Activated naive CD4-positive, alpha-beta T cell (primary cell): ENCODE data around the gene COPZ1.
"Not testable (repeated sequence)": the region's sequence is repeated elsewhere in the genome, so short reads cannot be mapped to it uniquely, and the experiment has no call there.

Source experiments
- DNase-seq, 4 experiments: peaks; one replicate each; lab custom pipeline; 2025; lab: John Stamatoyannopoulos, UW

COPZ1 gene, protein sequence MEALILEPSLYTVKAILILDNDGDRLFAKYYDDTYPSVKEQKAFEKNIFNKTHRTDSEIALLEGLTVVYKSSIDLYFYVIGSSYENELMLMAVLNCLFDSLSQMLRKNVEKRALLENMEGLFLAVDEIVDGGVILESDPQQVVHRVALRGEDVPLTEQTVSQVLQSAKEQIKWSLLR

DNA sequence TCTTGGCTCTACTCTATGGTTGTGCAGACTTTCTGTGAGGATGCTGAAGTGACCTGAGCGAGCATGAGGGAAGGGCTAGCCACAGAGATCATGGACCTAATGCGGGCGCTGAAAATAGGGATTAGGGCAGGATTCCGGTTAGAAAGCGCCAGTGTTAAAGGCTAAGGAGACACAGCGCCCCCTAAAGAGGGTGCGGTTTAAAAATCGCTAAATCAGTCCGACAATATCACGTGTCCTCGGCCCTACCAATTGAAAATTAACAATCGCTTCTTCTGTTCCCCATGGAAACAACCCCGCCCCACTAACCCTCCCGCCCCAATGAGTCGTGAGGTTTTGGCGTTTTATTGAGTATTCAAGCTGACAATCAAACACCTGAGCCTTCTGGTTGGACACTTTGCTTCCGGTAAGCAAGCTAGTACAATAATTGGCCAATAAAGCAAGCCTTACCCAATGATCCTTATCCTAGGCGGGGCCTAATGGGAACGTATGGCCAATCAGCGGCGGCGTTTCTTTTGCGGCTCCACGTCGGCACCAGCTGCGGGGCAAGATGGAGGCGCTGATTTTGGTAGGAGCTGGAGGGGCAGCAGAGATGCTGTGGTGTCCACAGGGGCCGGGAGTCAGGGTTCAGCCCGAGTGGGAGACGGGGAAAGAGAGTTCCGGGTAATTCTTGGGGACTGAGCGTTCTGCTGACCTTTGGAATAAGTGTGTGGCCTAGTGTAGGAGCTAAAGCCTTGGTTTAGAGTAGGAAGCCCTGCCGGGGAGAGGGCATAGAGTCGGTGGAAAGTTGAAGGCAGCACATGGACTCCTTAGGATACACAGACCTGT is at the start of gene COPZ1:
Gene COPZ1 (plus strand): TSS at position 515 of the 825 bp plus-strand sequence. CDS start 33 bp downstream, at position 548.
- peak; percentile 63 to 96 (median 94) for DNase-seq

DNA sequence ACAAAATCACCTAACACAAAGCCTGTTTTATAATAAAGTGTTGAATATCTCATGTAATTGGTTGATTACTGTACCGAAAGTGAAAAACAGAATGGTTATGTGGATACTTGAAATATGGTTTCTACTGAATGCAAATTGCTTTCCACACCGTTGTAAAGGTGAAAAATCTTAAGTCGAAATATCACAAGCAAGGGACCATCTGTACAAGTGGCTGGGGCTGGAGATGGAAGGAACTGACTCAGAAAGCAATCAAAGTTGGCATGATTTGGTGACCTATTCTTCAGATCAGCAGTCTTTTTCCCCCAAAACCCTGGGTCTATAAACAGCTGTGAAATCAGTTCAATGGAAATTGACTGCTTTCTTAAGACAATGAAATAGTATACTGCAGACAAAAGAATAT is 48.6 kb upstream of the COPZ1 start:
- no peak for DNase-seq

DNA sequence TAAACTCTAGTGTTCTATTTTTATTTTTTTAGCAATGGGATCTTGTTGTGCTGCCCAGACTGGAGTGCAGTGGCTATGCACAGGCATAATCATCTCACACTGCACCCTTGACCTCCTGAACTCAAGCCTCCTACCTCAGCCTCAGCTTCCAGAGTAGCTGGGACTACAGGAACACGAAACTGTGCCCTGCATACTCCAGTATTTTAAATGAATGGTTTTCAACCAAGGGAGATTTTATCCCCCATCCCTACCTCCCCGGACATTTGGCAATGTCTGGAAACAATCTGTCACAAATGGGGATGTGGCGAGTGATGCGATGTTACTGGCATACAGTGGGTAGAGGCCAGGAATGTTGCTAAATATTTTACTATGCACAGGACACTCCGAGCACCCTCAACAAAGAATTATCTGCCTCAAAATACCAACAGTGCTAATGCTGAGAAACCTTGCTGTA is 47.1 kb upstream of the COPZ1 start:
- DNase-seq: no peak

DNA sequence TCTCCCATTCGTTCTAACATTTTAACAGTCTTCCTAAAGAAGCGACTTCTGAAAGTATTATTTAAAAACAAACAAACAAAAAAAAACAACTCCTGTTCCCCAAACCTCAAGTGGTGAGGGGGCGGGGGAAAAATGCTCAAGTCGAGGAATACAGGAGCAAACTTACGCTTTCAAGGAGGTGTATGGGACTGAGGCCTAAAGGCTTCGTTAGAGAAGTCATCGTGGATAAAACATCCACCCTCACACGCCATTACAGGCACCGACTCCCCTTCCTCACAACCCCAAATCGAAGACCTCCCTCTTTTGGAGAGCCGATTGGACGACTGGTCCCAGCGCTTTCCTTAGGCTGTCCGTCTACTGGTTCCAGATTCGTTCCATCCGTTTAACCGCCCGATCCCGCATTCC is 45.7 kb upstream of the COPZ1 start:
- no peak for DNase-seq

DNA sequence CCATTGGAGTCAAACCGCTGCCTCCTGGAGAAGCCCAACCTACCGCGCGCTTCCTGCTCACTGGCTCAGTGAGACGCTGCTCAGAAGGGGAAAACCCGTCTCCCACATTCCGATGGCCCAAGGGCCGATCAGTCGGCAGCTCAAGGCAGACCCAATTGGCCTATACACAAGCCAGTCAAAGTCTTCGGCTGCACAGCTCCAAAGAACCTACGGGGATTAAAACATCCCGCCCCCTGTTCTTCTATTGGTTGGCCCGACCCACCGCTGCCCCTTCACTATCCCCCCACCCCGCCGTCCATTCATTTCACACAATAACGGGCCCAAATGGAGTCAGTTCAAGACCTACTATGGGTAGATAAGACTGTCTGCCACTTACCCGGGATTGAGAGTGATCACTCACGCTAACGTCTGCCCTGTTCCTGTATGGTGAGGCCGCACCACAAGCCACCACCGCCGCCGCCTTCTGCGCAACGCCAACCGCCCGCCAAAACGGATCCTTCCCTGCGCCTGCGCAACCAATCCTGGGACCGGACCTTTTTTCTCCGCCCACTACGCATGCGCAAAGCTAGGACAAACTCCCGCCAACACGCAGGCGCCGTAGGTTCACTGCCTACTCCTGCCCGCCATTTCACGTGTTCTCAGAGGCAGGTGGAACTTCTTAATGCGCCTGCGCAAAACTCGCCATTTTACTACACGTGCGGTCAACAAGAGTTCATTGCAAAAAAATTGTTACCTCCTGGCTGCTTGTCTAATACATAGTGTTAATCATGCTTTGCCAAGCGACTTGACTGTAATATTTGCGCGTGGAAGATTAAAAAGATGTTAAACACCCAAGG is 45.1 kb upstream of the COPZ1 start, which contains the start of gene CBX5:
Gene CBX5 (minus strand): TSS at position 491 of the 836 bp plus-strand sequence. CDS start 22,472 bp downstream, outside the sequence.
- peak; percentile 98 to 99 (median 98) for DNase-seq

DNA sequence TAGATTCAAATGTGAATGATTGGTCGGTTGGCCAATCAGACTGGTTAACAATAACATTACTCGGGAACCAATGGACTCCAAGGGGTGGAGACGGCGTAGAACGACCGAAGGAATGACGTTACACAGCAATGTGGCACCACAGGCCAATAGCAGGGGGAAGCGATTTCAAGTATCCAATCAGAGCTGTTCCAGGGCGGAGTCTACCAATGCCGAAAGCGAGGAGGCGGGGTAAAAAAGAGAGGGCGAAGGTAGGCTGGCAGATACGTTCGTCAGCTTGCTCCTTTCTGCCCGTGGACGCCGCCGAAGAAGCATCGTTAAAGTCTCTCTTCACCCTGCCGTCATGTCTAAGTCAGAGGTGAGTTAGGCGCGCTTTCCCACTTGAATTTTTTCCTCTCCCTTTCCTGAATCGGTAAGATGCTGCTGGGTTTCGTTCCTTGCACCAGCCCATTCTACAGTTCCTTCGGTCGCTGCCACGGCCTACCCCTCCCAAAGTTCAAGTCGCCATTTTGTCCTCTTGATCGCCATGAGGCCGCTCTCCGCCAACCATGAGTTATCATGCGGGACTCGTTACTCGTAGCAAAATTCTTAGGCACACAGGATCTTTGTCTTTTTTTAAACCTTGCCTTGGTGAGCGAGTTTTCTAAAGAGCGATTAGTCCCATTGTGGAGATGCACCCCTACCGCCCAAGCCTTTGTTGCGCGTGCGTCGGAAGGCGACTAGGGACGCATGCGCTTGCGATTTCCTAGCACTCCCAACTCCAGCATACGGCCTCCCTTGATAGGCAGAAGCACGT is 44.3 kb upstream of the COPZ1 start, which contains the start of gene HNRNPA1:
Gene HNRNPA1 (plus strand): TSS at position 259 of the 793 bp plus-strand sequence. CDS start 82 bp downstream, at position 341.
- DNase-seq: peak; percentile 71 to 82 (median 77)

DNA sequence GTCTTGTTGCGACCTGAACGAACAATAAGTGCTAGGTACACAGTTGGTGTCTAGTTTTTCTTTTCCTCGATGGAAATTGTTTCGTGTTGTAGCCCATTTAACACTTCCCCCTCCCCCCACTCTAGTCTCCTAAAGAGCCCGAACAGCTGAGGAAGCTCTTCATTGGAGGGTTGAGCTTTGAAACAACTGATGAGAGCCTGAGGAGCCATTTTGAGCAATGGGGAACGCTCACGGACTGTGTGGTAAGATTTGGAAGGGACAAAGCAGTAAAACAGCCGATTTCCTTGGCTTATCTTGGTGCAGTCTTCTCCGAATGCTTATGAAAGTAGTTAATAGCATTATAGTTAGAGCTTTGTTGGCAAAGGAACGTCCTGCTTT is 43.7 kb upstream of the COPZ1 start:
- DNase-seq: not testable (repeated sequence)

DNA sequence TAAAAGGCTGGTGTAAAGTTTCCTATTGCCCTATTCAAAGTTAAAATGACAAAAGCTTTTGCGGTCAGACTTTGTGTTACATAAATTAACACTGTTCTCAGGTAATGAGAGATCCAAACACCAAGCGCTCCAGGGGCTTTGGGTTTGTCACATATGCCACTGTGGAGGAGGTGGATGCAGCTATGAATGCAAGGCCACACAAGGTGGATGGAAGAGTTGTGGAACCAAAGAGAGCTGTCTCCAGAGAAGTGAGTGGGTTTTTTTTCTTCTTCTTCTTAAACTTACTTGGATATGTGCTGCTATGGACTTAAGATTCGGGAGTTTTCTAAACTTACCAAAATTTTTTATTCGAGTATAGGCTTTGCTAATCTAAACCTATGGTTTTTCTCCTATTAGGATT is 43.2 kb upstream of the COPZ1 start:
- DNase-seq: not testable (repeated sequence)

DNA sequence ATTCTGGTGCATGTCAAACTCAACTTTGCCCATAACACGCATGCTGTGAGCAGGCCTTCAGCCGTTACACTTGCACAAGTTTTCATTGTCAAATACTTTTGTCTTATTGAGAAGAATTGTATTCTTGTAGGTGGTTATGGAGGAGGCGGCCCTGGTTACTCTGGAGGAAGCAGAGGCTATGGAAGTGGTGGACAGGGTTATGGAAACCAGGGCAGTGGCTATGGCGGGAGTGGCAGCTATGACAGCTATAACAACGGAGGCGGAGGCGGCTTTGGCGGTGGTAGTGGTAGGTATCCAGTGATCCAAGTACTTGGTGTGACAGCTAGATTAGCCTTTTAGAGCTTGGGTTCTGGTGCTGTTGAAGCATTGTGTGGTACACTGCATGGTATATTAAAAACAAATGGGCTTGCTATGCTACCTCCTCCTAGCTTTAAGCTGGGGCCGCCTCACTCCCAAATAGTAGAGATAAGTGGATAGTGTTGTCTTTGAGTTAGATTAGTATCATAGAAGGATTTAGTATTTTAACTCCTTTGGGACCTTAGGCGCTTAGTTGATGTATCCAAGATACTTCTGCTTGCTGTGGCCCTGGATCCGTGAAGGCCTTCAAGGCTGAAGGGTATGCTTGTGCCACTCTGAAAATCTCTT is 41.9 kb upstream of the COPZ1 start:
- DNase-seq: no peak

DNA sequence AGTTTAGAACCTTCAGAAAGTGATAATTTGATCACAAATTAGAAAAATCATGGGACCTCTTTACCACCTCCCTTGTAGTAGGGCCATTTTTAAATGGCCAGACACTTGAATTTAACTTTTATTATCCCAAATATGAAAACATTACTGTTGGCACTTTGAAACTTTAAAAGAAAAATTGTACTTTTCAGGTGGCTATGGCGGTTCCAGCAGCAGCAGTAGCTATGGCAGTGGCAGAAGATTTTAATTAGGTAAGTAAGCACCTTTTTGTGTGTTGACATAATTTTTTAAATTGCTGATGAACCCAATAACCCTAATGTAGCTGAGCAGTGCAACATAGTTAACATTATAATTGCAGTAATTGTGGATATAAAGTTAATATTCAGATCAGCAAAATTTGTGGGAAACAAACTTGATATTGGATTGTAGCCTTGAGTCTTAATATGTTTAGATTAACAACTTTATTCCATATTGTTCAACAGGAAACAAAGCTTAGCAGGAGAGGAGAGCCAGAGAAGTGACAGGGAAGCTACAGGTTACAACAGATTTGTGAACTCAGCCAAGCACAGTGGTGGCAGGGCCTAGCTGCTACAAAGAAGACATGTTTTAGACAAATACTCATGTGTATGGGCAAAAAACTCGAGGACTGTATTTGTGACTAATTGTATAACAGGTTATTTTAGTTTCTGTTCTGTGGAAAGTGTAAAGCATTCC is 40.7 kb upstream of the COPZ1 start:
- DNase-seq: not testable (repeated sequence)

DNA sequence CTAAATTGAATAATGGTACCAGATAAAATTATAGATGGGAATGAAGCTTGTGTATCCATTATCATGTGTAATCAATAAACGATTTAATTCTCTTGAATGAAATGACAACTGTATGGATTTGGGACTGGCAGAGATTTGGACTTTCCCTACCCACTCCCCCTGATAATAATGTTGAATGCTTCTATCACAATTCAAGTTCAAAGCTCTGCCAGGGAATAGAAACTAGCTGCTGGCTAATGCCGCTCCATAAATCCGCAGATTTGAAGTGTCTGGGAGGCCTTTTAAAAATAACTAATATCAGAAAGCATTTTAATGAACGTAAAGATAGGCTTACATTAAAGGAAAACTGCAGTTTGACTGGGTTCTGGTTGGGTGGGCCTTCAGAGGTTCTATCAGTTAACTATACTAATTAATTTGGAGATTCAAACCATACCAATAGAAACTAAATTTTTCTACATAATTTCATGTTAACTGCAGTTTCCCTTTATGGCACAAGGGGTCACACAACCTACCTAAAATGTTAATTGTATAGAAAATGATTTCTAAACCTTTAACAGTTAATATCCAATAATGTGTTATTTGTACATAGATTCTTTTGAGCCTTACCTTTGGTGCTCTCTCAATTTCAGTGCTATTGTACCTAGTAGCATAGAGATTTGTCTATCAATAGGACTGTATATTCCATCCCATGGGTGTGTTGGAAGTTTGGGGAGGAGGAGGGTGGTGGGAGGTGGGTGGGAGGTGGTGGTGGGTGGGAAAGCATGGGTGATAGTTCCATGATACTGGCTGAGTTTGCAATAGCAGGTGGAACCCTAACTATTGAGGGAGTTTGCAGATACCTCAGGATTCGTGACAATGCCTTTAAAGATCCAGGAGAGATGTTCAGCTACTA is 39.5 kb upstream of the COPZ1 start:
- DNase-seq: no peak

DNA sequence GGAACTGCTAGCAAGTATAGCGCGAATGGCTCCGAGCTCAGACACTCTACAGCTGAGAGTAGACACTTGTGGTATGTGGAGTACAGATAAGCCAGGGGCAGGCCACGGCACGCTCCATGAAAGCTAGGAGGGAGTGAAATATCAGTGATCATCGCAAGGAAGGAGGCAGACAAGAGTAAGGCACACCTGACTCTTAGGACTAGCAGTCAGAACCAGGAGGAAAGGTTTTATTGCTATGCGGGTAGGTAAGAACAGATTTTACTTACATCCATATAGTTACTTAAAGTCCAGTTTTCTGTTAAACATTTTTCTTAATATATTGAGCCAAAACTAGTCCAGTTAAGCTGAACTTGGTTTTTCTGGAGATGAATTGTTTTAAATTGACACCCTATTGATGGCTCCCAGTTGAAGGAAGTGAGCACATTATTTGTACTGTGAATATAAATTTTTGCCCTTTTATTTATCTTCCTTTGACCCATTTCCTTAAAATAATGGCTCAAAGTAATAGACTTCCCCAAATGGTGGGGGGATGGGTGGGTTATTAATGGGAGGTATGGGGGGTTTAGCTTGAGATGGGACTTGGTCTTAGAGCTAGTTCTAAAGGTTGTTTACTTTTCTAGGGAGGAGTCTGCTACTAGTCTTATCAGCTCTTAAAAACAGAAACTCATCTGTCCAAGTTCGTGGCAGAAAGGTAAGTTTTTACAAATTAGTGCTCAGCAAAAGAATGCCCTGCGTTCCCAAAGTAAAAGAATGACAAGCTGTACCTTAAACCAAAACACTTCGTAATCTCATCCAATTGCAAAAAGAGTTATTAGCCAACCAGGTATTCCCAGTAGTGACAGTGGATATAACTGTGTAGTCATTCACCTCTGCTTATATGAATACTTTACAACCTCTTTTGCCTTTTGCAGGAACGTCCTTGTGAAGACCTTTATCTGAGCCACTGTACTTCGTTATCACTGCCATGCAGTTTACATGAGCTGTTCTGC is 38.6 kb upstream of the COPZ1 start:
- DNase-seq: no peak

DNA sequence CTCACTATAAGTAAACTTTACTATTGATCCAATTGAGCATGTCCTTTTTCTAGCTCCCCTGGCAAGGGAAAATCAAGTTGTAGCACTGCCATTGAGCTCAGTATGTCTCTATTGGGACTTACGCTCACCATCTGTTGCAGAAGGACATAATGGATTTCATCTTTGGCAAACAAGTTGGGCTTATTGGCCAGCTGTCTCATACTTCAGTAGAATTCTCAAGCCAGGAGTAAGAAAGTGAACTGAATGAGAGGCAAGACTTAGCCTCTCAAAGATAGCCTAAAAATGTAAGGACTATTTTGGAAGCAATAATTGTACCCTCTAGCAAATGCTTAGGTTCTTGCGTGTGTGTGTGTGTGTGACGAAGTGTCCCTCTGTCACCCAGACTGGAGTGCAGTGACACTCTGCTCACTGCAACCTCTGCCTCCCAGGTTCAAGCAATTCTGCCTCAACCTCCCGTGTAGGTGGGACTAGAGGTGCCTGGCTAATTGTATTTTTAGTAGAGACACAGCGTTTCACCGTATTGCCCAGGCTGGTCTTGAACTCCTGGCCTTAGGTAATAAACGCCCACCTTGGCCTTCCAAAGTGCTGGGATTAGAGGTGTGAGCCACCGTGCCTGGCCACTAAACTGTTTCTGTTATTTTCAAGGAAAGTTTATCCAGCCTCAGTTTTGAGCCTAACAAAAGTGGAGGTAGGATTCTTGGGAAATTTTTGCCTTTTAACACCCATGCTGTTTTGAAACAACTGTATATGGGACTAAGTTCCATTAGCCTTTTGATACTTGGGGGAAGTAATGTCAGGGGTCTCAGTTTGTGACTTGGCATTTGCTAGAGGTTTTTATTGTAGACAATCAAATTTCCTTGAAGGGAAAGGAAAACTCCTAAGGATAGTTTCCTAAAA is 37.4 kb upstream of the COPZ1 start:
- no peak for DNase-seq

DNA sequence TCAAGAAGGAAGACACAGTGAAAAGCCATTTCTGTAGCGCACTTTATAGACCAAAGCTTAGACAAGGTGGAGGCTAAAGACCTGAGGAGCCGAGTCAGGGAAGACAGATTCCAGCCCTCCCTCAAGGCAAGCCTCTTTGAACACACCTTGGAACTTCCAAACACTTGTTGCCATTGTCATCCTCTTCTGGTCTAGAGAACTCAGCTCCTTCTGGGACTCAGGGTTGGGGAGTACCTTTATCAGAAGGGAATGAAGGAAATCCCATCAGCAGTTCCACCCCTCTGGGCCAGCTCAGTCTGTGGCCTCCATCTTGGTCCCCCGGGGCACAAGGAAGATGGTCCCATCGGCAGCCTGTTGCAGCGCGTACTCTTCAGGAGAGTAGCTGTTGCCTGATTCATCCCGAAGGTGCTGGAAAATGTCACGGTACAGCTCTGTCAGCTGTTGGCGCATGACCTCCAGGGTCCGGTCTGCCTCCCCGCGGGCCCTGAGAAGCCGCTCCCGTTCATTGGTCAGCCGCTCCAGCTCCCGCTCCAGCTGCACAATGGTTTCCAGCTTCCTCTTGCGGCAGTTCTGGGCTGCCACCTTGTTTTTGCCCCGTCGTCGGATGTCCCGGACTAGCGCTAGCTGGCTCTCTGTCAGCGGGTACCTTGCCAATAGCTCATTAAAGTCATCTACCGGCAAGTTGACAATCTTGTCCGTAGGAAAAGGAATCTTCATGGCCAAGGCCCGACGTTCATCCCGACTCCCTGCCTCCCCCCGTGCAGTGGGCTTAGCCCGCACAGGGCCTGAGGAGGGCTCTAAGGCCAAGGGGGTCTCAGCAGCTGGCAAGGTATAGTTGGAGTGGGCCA is 32.6 kb upstream of the COPZ1 start:
- no peak for DNase-seq

DNA sequence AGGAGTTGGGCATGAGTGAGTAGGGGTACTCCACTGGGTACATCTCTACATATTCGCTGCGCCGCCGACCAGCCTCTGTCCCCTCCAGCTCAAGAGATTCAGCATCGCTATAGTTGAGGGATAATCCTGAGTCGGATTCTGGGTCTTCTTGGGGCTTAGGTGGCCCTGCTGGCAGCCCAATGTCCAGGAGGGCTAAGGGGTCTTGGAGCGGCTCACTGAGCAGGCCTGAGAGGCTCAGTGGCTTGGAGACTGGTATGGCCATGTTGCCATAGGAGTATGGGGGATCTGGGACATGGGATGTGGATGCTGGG is 32.0 kb upstream of the COPZ1 start:
- DNase-seq: no peak
